Osteoblast (primary cell): ENCODE results near the gene GDA. TPM values are rescaled to one million over a fixed set of nuclear protein-coding genes. Genes with fewer than 3 reads are reported as not detected.

Experiments
- DNase-seq: peaks from one replicate; pipeline ENCODE4 v3.0.0; 2011; ENCODE audit warnings: low spot score, mixed read lengths; ENCODE audit not compliant: insufficient read length; ENCODE audit errors: missing footprints
- H2AFZ ChIP-seq: 2 replicates; pipeline ENCODE4 v1.6.0; 2011; ENCODE audit warnings: mild to moderate bottlenecking, low read length
- H3K27ac ChIP-seq: 2 replicates; pipeline ENCODE4 v1.5.1; 2011; ENCODE audit warnings: mild to moderate bottlenecking, low read depth, low read length, moderate library complexity
- H3K27me3 ChIP-seq: 2 replicates; pipeline ENCODE4 v1.6.0; 2012; ENCODE audit warnings: mild to moderate bottlenecking, control low read depth, inconsistent platforms, low read length, moderate library complexity; ENCODE audit not compliant: insufficient read depth
- H3K36me3 ChIP-seq: 2 replicates; pipeline ENCODE4 v1.5.1; 2011; ENCODE audit warnings: mild to moderate bottlenecking, low read length, control low read depth, moderate library complexity; ENCODE audit not compliant: insufficient read depth
- H3K4me1 ChIP-seq: 2 replicates; pipeline ENCODE4 v1.5.1; 2011; ENCODE audit warnings: mild to moderate bottlenecking, low read length, control low read depth, moderate library complexity; ENCODE audit not compliant: insufficient read depth
- H3K4me2 ChIP-seq: 2 replicates; pipeline ENCODE4 v1.6.0; 2011; ENCODE audit warnings: mild to moderate bottlenecking, low read length; ENCODE audit not compliant: insufficient read depth
- H3K4me3 ChIP-seq: fragments of 200-600 bp; sonication (generic); 3 replicates; pipeline ENCODE4 v1.5.1; 2012; ENCODE audit warnings: mild to moderate bottlenecking, low read length, inconsistent platforms; ENCODE audit not compliant: insufficient read depth
- H3K79me2 ChIP-seq: 2 replicates; pipeline ENCODE4 v1.6.0; 2012; ENCODE audit warnings: mild to moderate bottlenecking, low read length, control low read depth, inconsistent platforms; ENCODE audit not compliant: insufficient read depth
- H3K9me3 ChIP-seq: 2 replicates; pipeline ENCODE4 v1.5.1; 2011; ENCODE audit warnings: low read depth, low read length, control low read depth
- H4K20me1 ChIP-seq: 2 replicates; pipeline ENCODE4 v1.6.0; 2012; ENCODE audit warnings: mild to moderate bottlenecking, low read length, control low read depth; ENCODE audit not compliant: insufficient read depth
- total RNA-seq: library from RNA; depleted of rRNA; stranded (reverse); fragments of >200 nt; gene quantifications from 2 replicates; pipeline ENCODE4 v1.2.3, GENCODE V29; 2012
- TF ChIP-seq, protein P1 (sequence below): IDR thresholded peaks from 2 replicates; pipeline ENCODE4 v1.5.1; 2011; ENCODE audit warnings: mild to moderate bottlenecking, low read depth, low read length, moderate library complexity; ENCODE audit errors: extremely low read depth

GDA gene
- total RNA-seq, 1 donor = not detected

DNA sequence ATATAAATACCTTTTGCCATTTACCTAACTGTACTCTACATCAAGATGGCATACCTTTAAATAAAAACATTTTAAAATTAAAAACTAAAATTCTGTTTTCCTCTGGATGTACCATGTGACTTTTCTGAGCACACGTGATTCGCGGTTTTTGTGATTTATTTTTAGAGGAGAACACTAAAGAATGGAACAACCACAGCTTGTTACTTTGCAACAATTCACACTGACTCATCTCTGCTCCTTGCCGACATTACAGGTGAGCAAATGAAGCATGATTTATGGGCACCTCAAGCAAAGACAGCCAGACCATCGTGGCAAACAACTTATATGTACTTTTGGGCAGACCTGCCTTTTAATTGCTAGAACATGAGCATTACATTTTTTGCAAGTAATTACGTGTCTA lies 61.3 kb downstream of the GDA start:
- H3K79me2 ChIP-seq = no peaks in the 10 kb centered on the region
- H3K36me3 ChIP-seq = no peaks in the 10 kb centered on the region
- H3K27me3 ChIP-seq = no peaks in the 10 kb centered on the region
- no peak overlapping the region for H3K27ac ChIP-seq
- no peaks in the 10 kb centered on the region for H3K9me3 ChIP-seq
- no peaks in the 10 kb centered on the region for H4K20me1 ChIP-seq
- H3K4me2 ChIP-seq = no peak overlapping the region
- H3K4me3 ChIP-seq = no peak overlapping the region
- H3K4me1 ChIP-seq = no peaks in the 10 kb centered on the region
- TF ChIP-seq, protein P1, sequence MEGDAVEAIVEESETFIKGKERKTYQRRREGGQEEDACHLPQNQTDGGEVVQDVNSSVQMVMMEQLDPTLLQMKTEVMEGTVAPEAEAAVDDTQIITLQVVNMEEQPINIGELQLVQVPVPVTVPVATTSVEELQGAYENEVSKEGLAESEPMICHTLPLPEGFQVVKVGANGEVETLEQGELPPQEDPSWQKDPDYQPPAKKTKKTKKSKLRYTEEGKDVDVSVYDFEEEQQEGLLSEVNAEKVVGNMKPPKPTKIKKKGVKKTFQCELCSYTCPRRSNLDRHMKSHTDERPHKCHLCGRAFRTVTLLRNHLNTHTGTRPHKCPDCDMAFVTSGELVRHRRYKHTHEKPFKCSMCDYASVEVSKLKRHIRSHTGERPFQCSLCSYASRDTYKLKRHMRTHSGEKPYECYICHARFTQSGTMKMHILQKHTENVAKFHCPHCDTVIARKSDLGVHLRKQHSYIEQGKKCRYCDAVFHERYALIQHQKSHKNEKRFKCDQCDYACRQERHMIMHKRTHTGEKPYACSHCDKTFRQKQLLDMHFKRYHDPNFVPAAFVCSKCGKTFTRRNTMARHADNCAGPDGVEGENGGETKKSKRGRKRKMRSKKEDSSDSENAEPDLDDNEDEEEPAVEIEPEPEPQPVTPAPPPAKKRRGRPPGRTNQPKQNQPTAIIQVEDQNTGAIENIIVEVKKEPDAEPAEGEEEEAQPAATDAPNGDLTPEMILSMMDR = no peak
- no peak for DNase-seq
- H2AFZ ChIP-seq = no peak overlapping the region

DNA sequence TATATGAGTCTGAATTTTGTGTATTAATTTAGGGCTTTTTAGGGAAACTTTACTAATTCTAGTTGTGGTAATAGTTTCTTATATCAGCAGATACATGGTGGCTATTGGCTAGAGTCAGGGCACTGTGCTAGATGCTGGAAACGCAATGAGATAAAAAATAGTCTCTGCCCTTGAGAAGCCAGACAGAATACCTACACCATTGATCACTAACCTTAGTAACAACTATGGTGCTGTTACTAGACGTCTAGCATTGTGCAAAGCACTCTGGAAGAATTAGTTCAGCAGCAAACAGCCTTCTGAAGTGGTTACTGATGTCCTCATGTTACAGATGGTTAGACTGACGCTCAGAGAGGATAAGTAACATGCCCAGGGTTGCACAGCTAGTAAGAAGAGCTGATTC lies 61.8 kb downstream of the GDA start:
- TF ChIP-seq, protein P1 = no peak

DNA sequence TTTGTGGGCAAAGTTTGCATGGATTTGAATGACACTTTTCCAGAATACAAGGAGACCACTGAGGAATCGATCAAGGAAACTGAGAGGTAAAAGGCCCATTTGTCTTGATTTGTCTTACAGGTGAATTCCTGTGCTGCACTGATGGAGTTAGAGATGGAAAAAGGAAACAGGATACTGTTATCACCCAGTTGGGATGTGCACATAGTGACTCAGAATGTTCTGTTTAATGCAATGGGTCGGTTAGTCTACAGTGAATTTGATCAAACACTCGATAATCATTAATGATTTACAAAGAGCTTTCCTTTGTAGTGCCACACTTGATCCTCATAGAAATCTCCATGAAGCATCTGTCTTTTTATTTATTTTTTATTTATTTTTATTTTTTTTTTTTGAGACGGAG lies 64.7 kb downstream of the GDA start:
- TF ChIP-seq, protein P1 = no peak
- DNase-seq = no peak
- Histone ChIP-seq H3K27me3 (no peaks in the 10 kb centered on the region), H3K4me3 (no peak overlapping the region), H3K4me1 (no peaks in the 10 kb centered on the region), H3K36me3 (no peaks in the 10 kb centered on the region), H2AFZ (no peak overlapping the region), H3K79me2 (no peaks in the 10 kb centered on the region), H3K9me3 (no peaks in the 10 kb centered on the region), H3K27ac (no peak overlapping the region), H3K4me2 (no peak overlapping the region), H4K20me1 (no peaks in the 10 kb centered on the region)

More for the DNA sequence above, 61.8 kb downstream of the GDA start:
- Histone ChIP-seq H4K20me1 (no peaks in the 10 kb centered on the region), H3K4me2 (no peak overlapping the region), H3K36me3 (no peaks in the 10 kb centered on the region), H2AFZ (no peak overlapping the region), H3K27me3 (no peaks in the 10 kb centered on the region), H3K4me1 (no peaks in the 10 kb centered on the region), H3K9me3 (no peaks in the 10 kb centered on the region), H3K79me2 (no peaks in the 10 kb centered on the region), H3K4me3 (no peak overlapping the region), H3K27ac (no peak overlapping the region)
- no peak for DNase-seq

DNA sequence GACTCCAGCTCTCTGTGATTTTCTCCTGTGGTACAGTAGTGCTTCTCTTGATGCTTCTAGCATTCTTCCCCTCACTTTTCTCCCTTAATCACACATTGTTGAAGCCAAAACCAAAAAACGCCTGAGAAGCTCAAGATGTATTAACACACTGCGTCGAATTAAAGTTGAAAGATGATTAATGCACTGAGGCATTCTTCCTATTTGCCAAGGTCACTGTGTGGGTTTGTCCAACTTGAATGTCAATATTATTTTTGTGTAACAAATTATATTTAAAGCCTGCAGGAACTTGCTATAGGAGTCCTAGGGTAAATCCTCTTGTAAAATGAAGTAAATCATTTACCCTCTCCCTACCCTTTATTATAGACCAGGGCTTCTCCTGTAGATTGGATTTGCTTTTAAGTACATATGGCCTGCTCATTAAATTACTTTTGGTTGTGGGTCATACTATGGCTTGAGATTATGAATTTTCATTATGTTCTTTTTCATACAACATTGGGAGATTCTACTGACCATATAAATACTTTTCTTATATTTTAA lies 68.1 kb downstream of the GDA start:
- no peak for DNase-seq
- Histone ChIP-seq H3K79me2 (no peaks in the 10 kb centered on the region), H3K4me3 (no peak overlapping the region), H3K27me3 (no peaks in the 10 kb centered on the region), H3K9me3 (no peaks in the 10 kb centered on the region), H3K36me3 (no peaks in the 10 kb centered on the region), H3K27ac (no peak overlapping the region), H2AFZ (no peak overlapping the region), H3K4me1 (no peaks in the 10 kb centered on the region), H3K4me2 (no peak overlapping the region), H4K20me1 (no peaks in the 10 kb centered on the region)
- TF ChIP-seq, protein P1 = no peak
